Activated naive CD8-positive, alpha-beta T cell treated with anti-CD3 and anti-CD28 coated beads for 36 hours (primary cell): ENCODE results near the gene OARD1. TPM values are rescaled to one million over a fixed set of nuclear protein-coding genes. Genes with fewer than 3 reads are reported as not detected.
"Not testable (repeated sequence)": the region's sequence is repeated elsewhere in the genome, so short reads cannot be mapped to it uniquely, and the experiment has no call there.

Source experiments
- DNase-seq: peaks from one replicate; pipeline ENCODE4 v3.0.0; 2021
- H3K27ac Mint-ChIP-seq: one replicate; pipeline ENCODE4 v1.8.0; 2022; ENCODE audit warnings: mild to moderate bottlenecking, moderate library complexity, mixed read lengths
- H3K27me3 Mint-ChIP-seq: one replicate; pipeline ENCODE4 v1.8.0; 2022; ENCODE audit warnings: mild to moderate bottlenecking, mixed read lengths
- H3K36me3 Mint-ChIP-seq: one replicate; pipeline ENCODE4 v1.8.0; 2021; ENCODE audit warnings: mild to moderate bottlenecking, mixed read lengths
- H3K4me1 Mint-ChIP-seq: one replicate; pipeline ENCODE4 v1.8.0; 2021; ENCODE audit warnings: mixed read lengths
- H3K4me3 Mint-ChIP-seq: one replicate; pipeline ENCODE4 v1.8.0; 2022; ENCODE audit warnings: mild to moderate bottlenecking, moderate library complexity, mixed read lengths
- H3K9me3 Mint-ChIP-seq: one replicate; pipeline ENCODE4 v1.8.0; 2022; ENCODE audit warnings: mixed read lengths
- total RNA-seq, 2 experiments: library from RNA; stranded (reverse); gene quantifications; one replicate each; pipeline ENCODE4 v1.2.3, GENCODE V29; 2021

OARD1 gene
- total RNA-seq: 10 to 100 TPM; 43.7 to 44.2 TPM

DNA sequence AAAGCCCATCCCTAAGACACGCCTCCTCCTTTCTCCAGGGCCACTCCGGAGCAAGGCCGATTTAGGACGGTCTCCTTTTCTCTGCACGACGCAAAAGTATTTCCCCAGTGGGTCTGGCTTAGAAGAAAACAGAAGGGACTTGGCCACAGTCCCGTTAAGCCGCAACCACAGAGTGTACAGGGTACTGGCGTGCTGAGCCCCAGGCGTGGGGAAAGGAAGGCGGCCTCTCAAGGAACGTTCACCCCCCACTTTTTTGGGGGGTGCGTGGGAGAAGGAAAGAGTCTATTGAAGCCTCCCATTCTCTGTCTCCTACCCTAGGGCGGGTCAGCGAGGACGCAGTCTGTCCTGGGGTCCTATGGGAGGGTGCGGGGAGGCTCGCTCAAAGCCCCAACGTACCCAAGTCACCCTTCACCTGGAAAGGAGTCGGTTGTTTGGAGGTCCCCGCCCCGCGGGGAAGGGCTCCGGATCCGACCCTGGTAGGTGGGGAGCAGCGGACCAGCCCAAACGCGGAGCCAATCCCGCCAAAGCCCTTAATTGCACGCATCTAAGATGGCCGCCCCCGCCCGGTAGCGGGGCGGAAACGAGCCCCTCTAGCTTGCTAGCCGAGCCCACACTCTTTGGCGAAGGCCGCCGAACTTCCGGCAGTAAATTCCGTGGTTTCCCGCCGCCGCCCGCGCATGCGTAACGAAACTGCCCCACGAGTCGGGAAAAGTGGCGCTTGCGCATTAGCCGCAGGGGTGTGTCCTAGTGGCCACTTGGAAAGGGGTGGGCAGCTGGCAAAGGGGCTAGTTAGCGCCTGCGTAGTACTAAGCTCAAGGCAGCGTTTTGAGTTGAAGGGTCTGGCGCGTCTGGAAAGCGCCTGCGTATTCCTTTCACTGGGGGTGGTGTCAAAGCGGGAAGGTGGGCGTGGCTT, at the start of gene OARD1:
Gene OARD1, minus strand, starts transcription at position 434 of the 913 bp plus-strand sequence. CDS start 722 bp downstream, outside the sequence.
- Mint-ChIP-seq H3K36me3 (peaks cover 25% of the 10 kb centered on the region), H3K4me3 (peak within 1 kb of the TSS; percentile 94), H3K9me3 (no peaks in the 10 kb centered on the region), H3K4me1 (peaks cover 42% of the 10 kb centered on the region), H3K27ac (peak within 1 kb of the TSS; percentile 98), H3K27me3 (no peaks in the 10 kb centered on the region)
- DNase-seq: peak; percentile 100

GRCh38 chr6:41120058-41120457, 47.9 kb upstream of the OARD1 start:
- H3K4me1 Mint-ChIP-seq: no peaks in the 10 kb centered on the region

DNA sequence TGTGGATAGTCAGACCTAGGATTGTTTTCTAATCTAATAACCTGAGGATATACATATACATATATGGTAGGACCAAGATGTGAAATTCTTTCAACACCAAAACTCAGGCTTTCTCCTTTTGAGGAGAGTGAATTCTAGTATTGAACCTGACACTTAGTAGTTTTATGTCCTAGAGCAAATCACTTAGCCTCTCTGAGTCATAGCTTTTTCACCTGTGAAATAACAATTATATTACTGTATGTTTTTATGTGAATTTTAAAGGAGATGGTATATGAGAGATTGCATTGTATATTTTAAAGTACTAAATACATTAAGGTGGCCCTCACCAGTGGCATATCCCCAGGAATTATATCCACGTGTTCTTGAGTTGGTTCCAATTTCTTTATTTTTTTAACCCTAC, 47.4 kb upstream of the OARD1 start:
- Mint-ChIP-seq H3K9me3 (no peaks in the 10 kb centered on the region), H3K27ac (no peak overlapping the region), H3K4me1 (no peaks in the 10 kb centered on the region), H3K27me3 (no peaks in the 10 kb centered on the region), H3K4me3 (no peak overlapping the region), H3K36me3 (peaks cover 12% of the 10 kb centered on the region)
- DNase-seq: no peak

More at GRCh38 chr6:41120058-41120457, 47.9 kb upstream of the OARD1 start:
- H3K36me3 Mint-ChIP-seq: peaks cover 12% of the 10 kb centered on the region
- no peaks in the 10 kb centered on the region for H3K9me3 Mint-ChIP-seq
- no peak overlapping the region for H3K27ac Mint-ChIP-seq
- no peak overlapping the region for H3K4me3 Mint-ChIP-seq
- DNase-seq: no peak
- no peaks in the 10 kb centered on the region for H3K27me3 Mint-ChIP-seq

DNA sequence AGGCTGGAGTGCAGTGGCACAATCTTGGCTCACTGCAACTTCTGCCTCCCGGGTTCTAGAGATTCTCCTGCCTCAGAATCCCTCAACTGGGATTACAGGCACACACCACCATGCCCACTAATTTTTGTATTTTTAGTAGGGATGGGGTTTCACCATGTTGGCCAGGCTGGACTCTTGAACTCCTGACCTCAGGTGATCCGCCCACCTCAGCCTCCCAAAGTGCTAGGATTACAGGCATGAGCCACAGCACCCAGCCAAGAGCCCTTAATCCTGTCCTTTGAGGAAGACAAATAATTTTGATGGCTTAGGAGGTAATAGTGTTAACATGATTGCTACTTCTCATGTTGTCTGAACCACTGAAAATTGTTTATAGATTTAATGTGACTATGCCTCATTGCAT, 42.9 kb upstream of the OARD1 start:
- H3K27ac Mint-ChIP-seq, H3K4me3 Mint-ChIP-seq: not testable (repeated sequence)

DNA sequence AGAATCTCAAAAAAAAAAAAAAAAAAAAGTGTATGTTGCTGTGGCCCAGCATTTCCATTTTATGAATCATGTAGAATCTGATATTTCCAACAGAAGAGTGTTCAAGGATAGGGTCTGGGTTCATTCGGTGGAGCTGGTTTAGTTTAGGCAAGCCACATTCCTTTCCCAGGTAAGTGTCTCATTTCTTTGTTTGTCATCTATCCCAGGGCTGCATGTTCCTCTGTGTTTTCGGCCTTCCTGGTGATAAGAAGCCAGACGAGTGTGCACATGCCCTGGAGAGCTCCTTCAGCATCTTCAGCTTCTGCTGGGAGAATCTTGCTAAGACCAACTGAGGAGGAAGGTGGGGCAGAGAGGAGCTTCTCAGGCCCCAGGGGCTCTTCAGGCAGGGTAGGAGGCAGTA, 38.9 kb upstream of the OARD1 start:
- no peak overlapping the region for H3K4me3 Mint-ChIP-seq
- H3K36me3 Mint-ChIP-seq: no peaks in the 10 kb centered on the region
- no peaks in the 10 kb centered on the region for H3K4me1 Mint-ChIP-seq
- no peaks in the 10 kb centered on the region for H3K9me3 Mint-ChIP-seq
- no peak overlapping the region for H3K27ac Mint-ChIP-seq
- no peaks in the 10 kb centered on the region for H3K27me3 Mint-ChIP-seq
- DNase-seq: no peak

More for the DNA sequence above, 42.9 kb upstream of the OARD1 start:
- H3K27me3 Mint-ChIP-seq, H3K9me3 Mint-ChIP-seq, DNase-seq, H3K36me3 Mint-ChIP-seq, H3K4me1 Mint-ChIP-seq: not testable (repeated sequence)

- H3K4me3 Mint-ChIP-seq: no peak overlapping the region
- no peaks in the 10 kb centered on the region for H3K27me3 Mint-ChIP-seq
- H3K27ac Mint-ChIP-seq: no peak overlapping the region
- H3K4me1 Mint-ChIP-seq: peaks cover 4% of the 10 kb centered on the region
- H3K9me3 Mint-ChIP-seq: no peaks in the 10 kb centered on the region
- peaks cover 11% of the 10 kb centered on the region for H3K36me3 Mint-ChIP-seq
- no peak for DNase-seq
Measured at GRCh38 chr6:41103847-41104246, 31.7 kb upstream of the OARD1 start.

DNA sequence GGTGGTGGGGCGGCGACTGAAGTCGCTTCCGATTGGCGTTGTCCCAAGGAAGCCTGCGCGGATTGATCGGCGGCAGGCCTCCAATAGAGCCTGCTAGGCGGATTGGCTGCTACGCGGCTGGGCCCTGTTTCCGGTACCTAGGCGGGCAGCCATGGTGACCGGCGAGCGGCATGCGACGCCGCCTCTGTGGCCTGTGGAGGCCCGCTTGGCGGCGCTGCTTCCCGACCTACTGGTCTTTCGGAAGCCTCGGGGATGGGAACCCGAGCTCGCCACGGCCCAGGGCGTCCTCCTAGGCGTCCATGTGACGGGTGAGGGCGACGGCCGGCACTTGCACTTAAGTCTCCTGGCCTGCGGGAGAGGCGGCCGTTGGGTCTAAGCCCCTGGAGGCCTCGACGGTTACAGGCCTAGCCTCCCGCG, 28.7 kb upstream of the OARD1 start:
- peak; percentile 52 for DNase-seq
- no peaks in the 10 kb centered on the region for H3K27me3 Mint-ChIP-seq

DNA sequence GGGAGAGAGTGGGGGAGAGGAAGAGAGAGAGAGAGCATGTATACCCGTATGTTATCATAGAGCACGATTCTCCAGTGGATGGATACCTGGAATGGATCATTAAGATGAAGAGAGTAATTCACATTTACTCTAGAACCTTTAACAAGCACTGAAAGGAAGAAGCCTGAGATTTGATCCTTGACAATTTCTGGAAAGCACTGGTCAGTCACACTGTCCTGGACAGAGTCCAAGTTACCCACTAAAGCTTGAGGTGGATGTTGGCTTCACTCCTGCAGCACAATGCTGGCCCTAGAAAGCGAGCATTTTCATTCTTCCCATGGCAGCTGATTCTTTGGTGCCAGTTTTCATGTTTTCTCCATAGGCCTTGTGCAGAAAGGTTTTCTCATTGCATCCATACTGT, 26.2 kb upstream of the OARD1 start:
- H3K4me1 Mint-ChIP-seq: peaks cover 5% of the 10 kb centered on the region
- no peaks in the 10 kb centered on the region for H3K9me3 Mint-ChIP-seq
- no peak overlapping the region for H3K4me3 Mint-ChIP-seq
- DNase-seq: no peak
- H3K36me3 Mint-ChIP-seq: peaks cover 26% of the 10 kb centered on the region
- H3K27me3 Mint-ChIP-seq: no peaks in the 10 kb centered on the region
- no peak overlapping the region for H3K27ac Mint-ChIP-seq

More for the DNA sequence above, 28.7 kb upstream of the OARD1 start:
- Mint-ChIP-seq H3K27ac (no peak overlapping the region), H3K9me3 (no peaks in the 10 kb centered on the region), H3K4me3 (peak overlapping the region; percentile 53), H3K36me3 (peaks cover 17% of the 10 kb centered on the region), H3K4me1 (peaks cover 5% of the 10 kb centered on the region)

- H3K4me3 Mint-ChIP-seq: no peak overlapping the region
- H3K9me3 Mint-ChIP-seq: no peaks in the 10 kb centered on the region
- peaks cover 5% of the 10 kb centered on the region for H3K4me1 Mint-ChIP-seq
- peaks cover 26% of the 10 kb centered on the region for H3K36me3 Mint-ChIP-seq
- H3K27ac Mint-ChIP-seq: no peak overlapping the region
- no peaks in the 10 kb centered on the region for H3K27me3 Mint-ChIP-seq
- DNase-seq: no peak
Measured at GRCh38 chr6:41097467-41098090, 25.4 kb upstream of the OARD1 start.

DNA sequence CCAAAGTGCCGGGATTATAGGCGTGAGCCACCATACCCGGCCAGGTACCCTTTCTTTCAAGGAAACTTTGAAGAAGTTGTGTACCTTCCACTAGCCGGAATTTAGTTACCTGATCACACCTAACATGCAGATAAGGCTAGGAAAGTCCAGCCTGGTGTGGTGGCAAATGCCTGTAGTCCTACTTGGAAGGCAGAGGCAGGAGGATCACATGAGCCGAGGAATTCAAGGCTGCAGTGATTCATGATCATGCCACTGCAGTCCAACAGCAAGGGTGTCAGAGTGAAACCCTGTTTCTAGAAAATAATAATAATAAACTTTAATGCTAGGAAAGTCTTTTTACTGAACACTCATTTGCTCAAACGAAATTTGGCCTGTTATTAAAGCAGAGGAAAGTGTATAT, 21.6 kb upstream of the OARD1 start:
- no peaks in the 10 kb centered on the region for H3K27me3 Mint-ChIP-seq
- H3K9me3 Mint-ChIP-seq: no peaks in the 10 kb centered on the region
- H3K36me3 Mint-ChIP-seq: peaks cover 26% of the 10 kb centered on the region
- H3K27ac Mint-ChIP-seq: no peak overlapping the region
- H3K4me3 Mint-ChIP-seq: no peak overlapping the region
- no peak for DNase-seq
- peaks cover 1% of the 10 kb centered on the region for H3K4me1 Mint-ChIP-seq

DNA sequence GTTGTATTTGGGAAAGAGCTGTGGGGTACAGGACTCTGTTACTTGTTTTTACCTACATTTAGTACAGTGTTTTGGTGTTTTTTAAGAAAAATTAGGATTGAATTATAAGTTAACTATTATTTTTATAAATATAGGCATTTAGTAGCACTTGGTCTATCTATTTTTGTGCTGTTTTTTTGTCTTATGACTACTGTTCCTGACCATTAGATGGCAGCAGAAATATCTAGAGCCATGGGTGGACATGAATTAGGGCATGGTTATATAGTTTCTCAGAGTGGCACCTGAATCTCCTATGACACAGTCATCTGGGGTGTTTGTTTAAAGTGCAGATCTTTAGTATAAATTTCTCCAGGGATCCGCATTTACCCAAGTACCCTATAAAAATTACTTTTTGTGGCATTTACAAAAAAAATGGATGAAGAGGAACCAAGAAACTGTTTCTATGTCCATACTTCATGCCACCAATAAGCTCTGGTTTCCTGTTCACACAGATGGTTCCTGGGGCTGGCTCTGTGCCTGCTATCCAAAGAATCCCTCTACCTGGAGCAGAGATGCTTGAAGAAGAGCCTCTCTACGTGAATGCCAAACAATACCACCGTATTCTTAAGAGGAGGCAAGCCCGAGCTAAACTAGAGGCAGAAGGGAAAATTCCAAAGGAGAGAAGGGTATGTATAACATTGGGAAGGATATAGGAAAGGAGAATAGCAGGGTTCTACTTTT, 20.4 kb upstream of the OARD1 start:
- Mint-ChIP-seq H3K36me3 (peaks cover 26% of the 10 kb centered on the region), H3K9me3 (no peaks in the 10 kb centered on the region), H3K4me1 (peaks cover 1% of the 10 kb centered on the region), H3K27ac (no peak overlapping the region), H3K27me3 (no peaks in the 10 kb centered on the region), H3K4me3 (no peak overlapping the region)
- DNase-seq: no peak

GRCh38 chr6:41090841-41091761, 18.9 kb upstream of the OARD1 start:
- Mint-ChIP-seq H3K9me3 (no peaks in the 10 kb centered on the region), H3K36me3 (peaks cover 23% of the 10 kb centered on the region), H3K4me3 (no peak overlapping the region), H3K4me1 (no peaks in the 10 kb centered on the region), H3K27ac (no peak overlapping the region), H3K27me3 (no peaks in the 10 kb centered on the region)
- no peak for DNase-seq

- Mint-ChIP-seq H3K4me3 (no peak overlapping the region), H3K27ac (no peak overlapping the region), H3K9me3 (no peaks in the 10 kb centered on the region), H3K27me3 (no peaks in the 10 kb centered on the region), H3K4me1 (peaks cover 4% of the 10 kb centered on the region), H3K36me3 (peaks cover 24% of the 10 kb centered on the region)
- DNase-seq: no peak
Measured at GRCh38 chr6:41088451-41088850, 16.3 kb upstream of the OARD1 start.

GRCh38 chr6:41085182-41085581, 13.0 kb upstream of the OARD1 start:
- H3K27me3 Mint-ChIP-seq: no peaks in the 10 kb centered on the region
- H3K4me1 Mint-ChIP-seq: peaks cover 20% of the 10 kb centered on the region
- no peak overlapping the region for H3K4me3 Mint-ChIP-seq
- no peaks in the 10 kb centered on the region for H3K9me3 Mint-ChIP-seq
- peaks cover 38% of the 10 kb centered on the region for H3K36me3 Mint-ChIP-seq
- DNase-seq: no peak
- H3K27ac Mint-ChIP-seq: no peak overlapping the region
